Measurements from ENCODE around the gene STBD1. TPM values are rescaled to one million over a fixed set of nuclear protein-coding genes. Genes with fewer than 3 reads are reported as not detected.

Gene STBD1
- total and polyA plus RNA-seq, 2 of the 4 experiments (the other 2 are of a cell fraction) = 1.7 to 3.0 TPM

DNA sequence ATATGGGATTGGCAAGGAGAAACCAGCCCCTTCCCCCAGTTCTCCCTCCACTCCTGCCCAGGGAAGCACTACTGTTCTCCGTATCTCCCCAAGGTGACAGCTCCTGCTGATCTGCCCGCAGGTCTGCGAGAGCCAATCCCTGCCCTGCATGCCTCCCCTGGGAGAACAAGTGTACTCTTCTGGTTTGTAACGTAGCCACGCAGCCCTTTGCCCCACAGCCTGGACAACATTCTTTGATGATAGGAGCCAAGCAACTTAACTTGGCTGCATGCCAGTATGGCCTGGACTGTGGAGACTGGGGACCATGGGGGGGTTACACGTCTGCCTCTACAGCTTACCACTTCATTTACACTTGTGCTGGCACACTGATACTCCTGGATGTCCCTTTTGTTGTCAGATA is 2.0 kb downstream of the STBD1 start:
- Histone ChIP-seq H2AFZ (replicated peaks; ENCODE audit: low read length, poor library complexity) (no peak overlapping the region), H4K91ac (ENCODE audit: insufficient read depth, low read depth, low read length) (no peak overlapping the region), H3K4ac (ENCODE audit: low read depth, low read length) (no peak overlapping the region), H3K9ac (ENCODE audit: low read depth, low read length) (no peak overlapping the region), H4K5ac (ENCODE audit: low read depth, low read length) (no peak overlapping the region), H3K9me3 (ENCODE audit: control insufficient read depth, insufficient read depth, low read length) (no peaks in the 10 kb centered on the region), H2BK15ac (ENCODE audit: low read depth, low read length) (no peak overlapping the region), H3K4me3 (ENCODE audit: insufficient read depth, low read depth, low read length) (no peak overlapping the region), H4K20me1 (ENCODE audit: insufficient read depth, low read length) (no peaks in the 10 kb centered on the region; the same call in 1 of the 2 replicates), H3K23ac (ENCODE audit: low read depth, low read length) (no peak overlapping the region), H2AK5ac (ENCODE audit: low read depth, low read length) (no peak overlapping the region), H3K14ac (replicated peaks; ENCODE audit: low read depth, low read length) (no peak overlapping the region), H3K36me3 (ENCODE audit: control insufficient read depth, insufficient read depth, low read length) (peaks cover 8% of the 10 kb centered on the region), H2BK20ac (ENCODE audit: low read depth, low read length) (no peak overlapping the region), H3K56ac (ENCODE audit: extremely low read depth, insufficient read depth, low read length) (no peak overlapping the region), H2BK120ac (ENCODE audit: low read depth, low read length) (no peak overlapping the region), H3K4me2 (ENCODE audit: low read depth, low read length) (no peak overlapping the region; the same call in 1 of the 2 replicates), H3K27me3 (ENCODE audit: control insufficient read depth, insufficient read depth, low read length) (no peaks in the 10 kb centered on the region), H3K79me1 (ENCODE audit: low read depth in 1 of 2, low read length in 2 of 2) (peaks cover 28 to 40% of the 10 kb centered on the region in 2 experiments; a peak in 3 of 4 replicates), H2BK5ac (ENCODE audit: low read depth, low read length, poor library complexity, severe bottlenecking) (no peak overlapping the region), H2AK9ac (replicated peaks; ENCODE audit: low read depth, low read length, poor library complexity) (no peak overlapping the region), H3K4me1 (ENCODE audit: control insufficient read depth, insufficient read depth, low read length) (peaks cover 6% of the 10 kb centered on the region; the same call in 1 of the 2 replicates), H3K18ac (ENCODE audit: low read depth, low read length) (no peak overlapping the region), H4K8ac (ENCODE audit: low read depth in 2 of 2, low read length in 2 of 2) (no peak overlapping the region), H3K9me1 (ENCODE audit: insufficient read depth, low read length) (peaks cover 20% of the 10 kb centered on the region), H3K27ac (ENCODE audit: insufficient read depth, low read length) (no peak overlapping the region)
- ChIA-PET POLR2A (ENCODE audit: unreplicated experiment) (no interaction called here), CTCF (no interaction called here)
- 64% methylated on average over 5 of the region's 6 CpGs; no CpG with 5 or more reads in 1 of the 2 experiments for WGBS, 2 experiments (ENCODE audit: extremely low coverage in 2 of 2, insufficient read length in 1 of 2)
- ATAC-seq (ENCODE audit: low read depth) = no peak
- DNase-seq = no peak
- TF ChIP-seq, protein P1, sequence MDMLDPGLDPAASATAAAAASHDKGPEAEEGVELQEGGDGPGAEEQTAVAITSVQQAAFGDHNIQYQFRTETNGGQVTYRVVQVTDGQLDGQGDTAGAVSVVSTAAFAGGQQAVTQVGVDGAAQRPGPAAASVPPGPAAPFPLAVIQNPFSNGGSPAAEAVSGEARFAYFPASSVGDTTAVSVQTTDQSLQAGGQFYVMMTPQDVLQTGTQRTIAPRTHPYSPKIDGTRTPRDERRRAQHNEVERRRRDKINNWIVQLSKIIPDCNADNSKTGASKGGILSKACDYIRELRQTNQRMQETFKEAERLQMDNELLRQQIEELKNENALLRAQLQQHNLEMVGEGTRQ (IDR thresholded peaks at IDR 0.05; ENCODE audit: low read depth, low read length) = no peak
- TF ChIP-seq CHD1 (IDR thresholded peaks at IDR 0.05; ENCODE audit: low read depth, low read length) = no peak
- no peak for TF ChIP-seq MAFK (IDR thresholded peaks at IDR 0.05; ENCODE audit: low read depth, low read length)
- TF ChIP-seq FOS (IDR thresholded peaks at IDR 0.05; ENCODE audit: low read depth, low read length) = no peak
- BruUV-seq (replicated peaks) = no TSS peak
- in situ Hi-C loops (cut with MboI; ENCODE audit: low sequenced_read_pairs) (no loop called here), intact Hi-C loops (cut with micrococcal nuclease) (no loop called here), dilution Hi-C loops (cut with HindIII; ENCODE audit: low sequenced_read_pairs, unreplicated experiment) (no loop called here)

All from IMR-90 (cell line).